HFFc6 (cell line): ENCODE measurements around the gene CDKN2D. TPM values are rescaled to one million over a fixed set of nuclear protein-coding genes. Genes with fewer than 3 reads are reported as not detected.

Experiments used
- DNase-seq: peaks from one replicate; pipeline ENCODE4 v3.0.0-alpha.2; 2018
- H3K27ac Mint-ChIP-seq: 2 replicates; pipeline ENCODE4 v1.8.0; 2020; ENCODE audit warnings: mild to moderate bottlenecking, mixed read lengths
- H3K27me3 Mint-ChIP-seq: 2 replicates; pipeline ENCODE4 v1.8.0; 2021; ENCODE audit warnings: mild to moderate bottlenecking, moderate library complexity, mixed read lengths; ENCODE audit not compliant: insufficient read depth
- H3K36me3 Mint-ChIP-seq: 2 replicates; pipeline ENCODE4 v1.8.0; 2021; ENCODE audit warnings: low read depth, mixed read lengths
- H3K4me1 Mint-ChIP-seq: 2 replicates; pipeline ENCODE4 v1.8.0; 2020; ENCODE audit warnings: low read depth, mixed read lengths
- H3K4me3 Mint-ChIP-seq: 2 replicates; pipeline ENCODE4 v1.8.0; 2020; ENCODE audit warnings: mild to moderate bottlenecking, moderate library complexity, mixed read lengths
- H3K9me3 Mint-ChIP-seq: 2 replicates; pipeline ENCODE4 v1.8.0; 2020; ENCODE audit warnings: mild to moderate bottlenecking, mixed read lengths
- total RNA-seq, 6 experiments: library from RNA; stranded (reverse); fragmentation: NEBNext Ultra II Directional; extraction: Animal tissue kit (Norgen Biotek cat#: 25700); gene quantifications; 2 replicates in 1 of 6; 3 replicates in 5 of 6; pipeline ENCODE4 v1.2.3, GENCODE V29; 2021
- TF ChIP-seq, protein P1 (sequence below): fragments of 200-600 bp; sonication (generic); IDR thresholded peaks from 2 replicates; pipeline ENCODE4 v1.5.0; 2021; ENCODE audit warnings: antibody characterized with exemption, mild to moderate bottlenecking

Gene CDKN2D
- total RNA-seq, 6 experiments from 2014 or later: 8.0 to 14.7 (median 13.2) TPM

DNA sequence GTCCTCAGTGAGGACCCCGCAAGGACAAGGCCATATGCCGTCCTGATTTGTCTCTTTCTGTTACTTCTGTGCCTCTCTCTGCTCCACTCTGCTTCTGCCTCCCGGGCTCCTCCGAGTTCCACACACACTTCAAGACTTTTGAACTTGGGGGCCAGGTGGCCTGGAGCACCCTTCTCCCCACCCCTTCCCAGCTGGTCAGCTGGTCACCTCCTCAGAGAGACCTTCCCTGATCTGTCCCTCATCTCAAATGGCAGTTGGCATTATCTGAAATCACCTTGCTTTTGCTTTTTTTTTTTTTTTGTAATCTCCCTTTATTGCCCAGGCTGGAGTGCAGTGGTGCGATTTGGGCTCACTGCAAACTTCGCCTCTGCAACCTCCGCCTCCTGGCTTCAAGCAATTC lies 49.4 kb downstream of the CDKN2D start:
- Mint-ChIP-seq H3K9me3 (no peaks in the 10 kb centered on the region), H3K36me3 (no peaks in the 10 kb centered on the region), H3K27ac (peak overlapping the region; percentile 60; the same call in 1 of the 2 replicates), H3K4me1 (peaks cover 32% of the 10 kb centered on the region), H3K4me3 (no peak overlapping the region), H3K27me3 (peaks cover 12% of the 10 kb centered on the region)
- TF ChIP-seq, protein P1, sequence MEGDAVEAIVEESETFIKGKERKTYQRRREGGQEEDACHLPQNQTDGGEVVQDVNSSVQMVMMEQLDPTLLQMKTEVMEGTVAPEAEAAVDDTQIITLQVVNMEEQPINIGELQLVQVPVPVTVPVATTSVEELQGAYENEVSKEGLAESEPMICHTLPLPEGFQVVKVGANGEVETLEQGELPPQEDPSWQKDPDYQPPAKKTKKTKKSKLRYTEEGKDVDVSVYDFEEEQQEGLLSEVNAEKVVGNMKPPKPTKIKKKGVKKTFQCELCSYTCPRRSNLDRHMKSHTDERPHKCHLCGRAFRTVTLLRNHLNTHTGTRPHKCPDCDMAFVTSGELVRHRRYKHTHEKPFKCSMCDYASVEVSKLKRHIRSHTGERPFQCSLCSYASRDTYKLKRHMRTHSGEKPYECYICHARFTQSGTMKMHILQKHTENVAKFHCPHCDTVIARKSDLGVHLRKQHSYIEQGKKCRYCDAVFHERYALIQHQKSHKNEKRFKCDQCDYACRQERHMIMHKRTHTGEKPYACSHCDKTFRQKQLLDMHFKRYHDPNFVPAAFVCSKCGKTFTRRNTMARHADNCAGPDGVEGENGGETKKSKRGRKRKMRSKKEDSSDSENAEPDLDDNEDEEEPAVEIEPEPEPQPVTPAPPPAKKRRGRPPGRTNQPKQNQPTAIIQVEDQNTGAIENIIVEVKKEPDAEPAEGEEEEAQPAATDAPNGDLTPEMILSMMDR: no peak
- no peak for DNase-seq

DNA sequence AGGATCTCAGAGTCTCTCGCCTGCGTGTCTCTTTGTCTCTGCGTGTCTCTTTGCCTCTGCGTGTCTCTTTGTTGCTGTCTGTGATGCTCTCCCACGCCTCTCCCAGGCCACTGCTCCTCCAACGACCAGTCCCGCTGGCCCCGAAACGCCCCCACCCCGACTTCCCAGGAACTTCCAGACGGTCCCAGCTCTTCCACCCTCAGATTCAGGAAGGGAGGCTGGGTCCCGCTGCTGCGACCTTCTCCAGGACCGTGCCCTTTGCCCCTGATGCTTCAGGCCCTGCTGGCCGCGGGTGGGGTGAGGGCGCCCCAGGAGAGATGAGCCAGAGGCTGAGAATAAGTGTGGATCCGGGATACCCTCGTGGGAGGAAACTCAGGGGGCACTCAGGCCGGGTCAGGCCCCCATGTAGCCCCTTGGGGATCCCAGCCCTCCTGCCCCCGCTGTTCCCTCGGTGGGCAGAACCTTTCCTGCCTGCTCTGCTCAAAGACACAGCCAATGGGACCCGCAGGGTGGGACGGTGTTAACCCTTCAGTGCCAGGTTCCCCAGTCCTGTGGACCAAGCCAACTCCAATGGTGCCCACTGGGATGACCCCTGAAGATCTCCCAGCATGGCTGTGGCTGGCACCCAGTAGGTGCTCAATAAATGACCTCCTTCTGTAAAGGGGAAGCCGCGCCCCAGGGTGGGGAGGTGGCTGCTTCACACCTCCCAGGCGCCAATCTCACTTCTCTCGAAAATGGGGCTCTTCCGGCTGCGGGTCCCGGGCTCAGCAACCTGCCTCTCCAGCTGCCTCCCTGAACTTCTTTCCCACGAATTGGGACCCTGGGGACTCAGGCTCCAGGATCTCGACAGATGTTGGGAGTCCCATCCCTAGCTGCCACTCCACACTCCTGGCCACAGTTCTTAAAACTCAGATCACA lies 50.1 kb downstream of the CDKN2D start:
- no peaks in the 10 kb centered on the region for H3K9me3 Mint-ChIP-seq
- H3K36me3 Mint-ChIP-seq: no peaks in the 10 kb centered on the region
- DNase-seq: no peak
- H3K4me1 Mint-ChIP-seq: peaks cover 32% of the 10 kb centered on the region
- peaks cover 12% of the 10 kb centered on the region for H3K27me3 Mint-ChIP-seq
- peak overlapping the region; percentile 77 for H3K27ac Mint-ChIP-seq
- H3K4me3 Mint-ChIP-seq: peak overlapping the region; percentile 87
- TF ChIP-seq, protein P1: no peak

DNA sequence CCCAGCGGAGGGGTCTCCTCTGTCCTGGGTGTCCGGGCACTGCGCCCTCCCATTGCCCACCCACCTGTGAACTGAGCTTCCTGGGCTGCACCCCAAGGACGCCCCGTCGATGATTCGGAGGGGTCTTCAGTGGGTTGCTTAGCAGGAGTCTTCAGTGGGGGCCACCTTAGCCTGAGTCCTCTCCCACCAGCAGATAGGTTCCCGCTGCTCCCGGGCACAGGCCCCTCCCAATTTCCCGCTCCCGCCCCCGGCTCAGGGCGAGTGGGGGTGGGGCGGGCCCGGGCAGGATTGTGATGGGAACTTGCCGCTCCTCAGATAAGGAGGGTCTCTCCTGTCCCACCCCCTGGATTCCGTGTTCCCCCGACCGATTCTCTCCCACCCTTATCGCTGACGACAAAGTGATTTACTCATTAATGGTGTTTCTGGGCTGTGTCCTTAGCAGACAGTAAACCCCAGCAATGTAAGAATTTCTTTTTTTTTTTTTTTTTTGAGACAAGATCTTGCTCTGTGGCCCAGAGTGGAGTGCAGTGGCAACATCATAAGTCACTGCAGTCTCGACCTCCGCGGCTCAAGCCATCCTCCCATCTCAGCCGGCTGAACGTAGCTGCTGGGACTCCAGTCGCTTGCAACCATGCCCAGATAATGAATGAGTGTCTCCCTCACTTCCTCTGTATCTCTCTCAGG lies 50.9 kb downstream of the CDKN2D start:
- Mint-ChIP-seq H3K4me3 (peak overlapping the region; percentile 87), H3K9me3 (no peaks in the 10 kb centered on the region), H3K36me3 (no peaks in the 10 kb centered on the region), H3K27me3 (peaks cover 6% of the 10 kb centered on the region), H3K4me1 (peaks cover 32% of the 10 kb centered on the region), H3K27ac (peak overlapping the region; percentile 77)
- peak; percentile 25 for DNase-seq
- TF ChIP-seq, protein P1: no peak

- no peak for DNase-seq
- Mint-ChIP-seq H3K9me3 (no peaks in the 10 kb centered on the region), H3K4me1 (peaks cover 32% of the 10 kb centered on the region), H3K36me3 (no peaks in the 10 kb centered on the region), H3K27me3 (peaks cover 6% of the 10 kb centered on the region), H3K4me3 (peak within 1 kb of the TSS; percentile 87), H3K27ac (peak within 1 kb of the TSS; percentile 77)
- TF ChIP-seq, protein P1: no peak
These were observed 51.4 kb downstream of the CDKN2D start, which contains the start of gene S1PR5 for GRCh38 chr19:10517361-10517759. Gene S1PR5 (minus strand): TSS chr19:10517447. CDS start chr19:10515011, 2,436 bp downstream.

DNA sequence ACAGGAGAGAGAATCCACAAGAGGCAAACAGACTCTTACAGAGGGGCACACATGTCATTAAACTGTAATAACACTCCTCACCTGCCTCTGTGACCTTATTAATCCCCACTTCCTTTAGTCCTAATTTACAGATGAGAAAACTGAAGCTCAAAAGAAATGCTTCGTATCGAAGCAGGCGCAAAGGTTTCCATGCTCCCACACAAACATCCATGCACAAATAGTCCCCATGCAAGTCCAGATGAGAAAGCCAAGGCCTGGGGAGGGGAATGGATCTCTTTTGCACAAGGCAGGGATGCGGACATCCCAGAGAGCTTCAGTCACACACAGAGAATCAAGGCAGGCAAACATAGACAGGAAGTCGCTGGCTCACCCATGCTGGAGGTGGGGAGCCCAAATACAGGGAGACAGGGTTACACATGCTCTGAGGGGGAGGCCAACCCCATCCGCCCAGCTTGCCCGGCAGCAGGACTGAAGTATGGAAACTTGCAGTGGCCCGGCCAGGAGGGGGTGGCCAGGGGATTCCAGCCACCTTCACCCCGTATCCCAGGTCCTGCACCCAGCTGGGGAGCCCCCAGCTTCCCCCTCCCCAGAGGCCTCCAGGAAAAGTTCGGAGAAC lies 52.0 kb downstream of the CDKN2D start:
- peak overlapping the region; percentile 76 for H3K4me3 Mint-ChIP-seq
- no peaks in the 10 kb centered on the region for H3K9me3 Mint-ChIP-seq
- H3K36me3 Mint-ChIP-seq: no peaks in the 10 kb centered on the region
- no peak overlapping the region; the same call in 1 of the 2 replicates for H3K27ac Mint-ChIP-seq
- DNase-seq: peak; percentile 25
- TF ChIP-seq, protein P1: no peak
- H3K4me1 Mint-ChIP-seq: peaks cover 32% of the 10 kb centered on the region
- peaks cover 6% of the 10 kb centered on the region; the same call in 1 of the 2 replicates for H3K27me3 Mint-ChIP-seq
